ENCODE measurements around the gene UGT1A4.

The UGT1A4 gene

DNA sequence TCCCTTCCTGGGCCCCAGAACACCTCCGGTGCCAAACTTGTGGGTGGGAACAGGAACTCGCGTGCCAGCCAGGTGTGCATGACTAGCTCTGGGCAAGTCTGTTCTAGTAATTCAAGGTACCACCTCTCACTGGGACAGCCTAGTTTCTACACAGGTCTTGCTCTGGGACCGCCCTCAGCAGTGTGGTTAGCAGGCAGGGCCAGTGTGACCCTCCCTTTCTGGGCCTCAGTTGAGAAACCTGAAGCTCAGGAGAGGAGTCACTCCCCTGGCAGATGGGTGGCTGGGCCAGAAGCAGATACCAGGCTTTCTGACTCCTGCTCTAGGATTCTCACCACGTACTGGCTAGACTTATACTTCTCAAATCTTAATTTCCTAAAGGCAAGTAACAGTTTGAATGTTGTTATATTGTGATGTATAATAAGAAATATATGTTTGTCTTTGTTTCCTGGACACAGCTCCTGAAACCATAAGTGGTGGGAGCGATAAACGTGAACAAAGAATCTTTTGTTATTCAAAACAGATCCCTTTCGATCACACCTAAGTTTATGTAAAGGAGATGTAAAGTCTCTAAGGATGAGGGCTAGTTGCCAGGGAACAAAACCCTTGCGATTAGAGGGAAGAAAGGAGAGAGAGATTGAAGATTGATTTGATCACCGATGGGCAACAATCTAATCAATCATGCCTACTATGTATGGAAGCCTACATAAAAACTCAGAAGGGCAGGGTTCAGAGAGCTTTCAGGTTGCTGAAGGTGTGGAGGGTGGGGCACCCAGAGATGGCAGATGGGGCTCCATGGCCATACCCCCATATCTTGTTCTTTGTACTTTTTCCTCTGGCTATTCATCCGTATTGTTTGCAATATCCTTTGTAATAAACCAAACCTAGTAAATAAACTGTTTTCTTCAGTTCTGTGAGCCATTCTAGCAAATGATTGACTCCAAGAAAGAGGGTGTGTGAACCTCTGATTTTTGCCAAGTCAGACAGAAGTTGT is 26.8 kb upstream of the UGT1A4 start:
- no peak for TF ChIP-seq CTCF (IDR thresholded peaks at IDR 0.05; ENCODE audit: unreplicated experiment in 3 of 3)
- Mint-ChIP-seq H3K36me3 (ENCODE audit: low read depth) (no peaks in the 10 kb centered on the region), H3K9me3 (no peaks in the 10 kb centered on the region), H3K27ac (peak overlapping the region; percentile 14 to 55 (median 31)), H3K4me3 (no peak overlapping the region), H3K4me1 (no peaks in the 10 kb centered on the region), H3K27me3 (ENCODE audit: low read depth) (peaks cover 1% of the 10 kb centered on the region)

- Mint-ChIP-seq H3K4me1 (no peaks in the 10 kb centered on the region), H3K9me3 (no peaks in the 10 kb centered on the region), H3K36me3 (ENCODE audit: low read depth) (no peaks in the 10 kb centered on the region), H3K4me3 (no peak within 1 kb of the TSS), H3K27ac (peak within 1 kb of the TSS; percentile 14 to 55 (median 31)), H3K27me3 (ENCODE audit: low read depth) (no peaks in the 10 kb centered on the region)
- no peak for TF ChIP-seq CTCF (IDR thresholded peaks at IDR 0.05; ENCODE audit: unreplicated experiment in 3 of 3)
Measured at GRCh38 chr2:233692648-233693047, 25.9 kb upstream of the UGT1A4 start, which contains the start of gene UGT1A6. Gene UGT1A6, plus strand, starts transcription at chr2:233692890. Its CDS starts 115 bp downstream, at chr2:233693005.

DNA sequence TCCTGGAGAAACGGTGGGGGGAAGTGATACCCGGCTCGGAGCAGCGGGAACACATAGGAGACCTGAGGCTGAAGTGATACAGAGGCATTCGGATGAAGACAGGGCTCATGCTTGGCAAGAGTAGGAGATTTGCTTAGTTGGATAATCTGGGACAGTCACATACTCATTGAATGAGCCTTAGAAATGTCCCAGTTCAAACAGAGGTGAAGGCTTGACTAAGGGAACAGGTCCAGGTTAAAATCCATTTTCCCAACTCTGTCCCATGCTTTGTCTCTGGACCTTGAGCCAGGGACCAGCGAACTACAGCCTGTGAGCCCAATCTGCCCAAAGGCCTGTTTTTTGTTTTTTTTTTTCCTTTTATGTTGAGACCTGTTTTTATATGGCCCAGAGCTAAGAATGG is 24.6 kb upstream of the UGT1A4 start:
- H3K4me3 Mint-ChIP-seq, result no peak overlapping the region
- H3K36me3 Mint-ChIP-seq (ENCODE audit: low read depth), result no peaks in the 10 kb centered on the region
- H3K27ac Mint-ChIP-seq, result no peak overlapping the region
- no peaks in the 10 kb centered on the region for H3K9me3 Mint-ChIP-seq
- no peaks in the 10 kb centered on the region for H3K27me3 Mint-ChIP-seq (ENCODE audit: low read depth)
- no peaks in the 10 kb centered on the region for H3K4me1 Mint-ChIP-seq
- TF ChIP-seq CTCF (IDR thresholded peaks at IDR 0.05; ENCODE audit: unreplicated experiment in 3 of 3), result no peak

DNA sequence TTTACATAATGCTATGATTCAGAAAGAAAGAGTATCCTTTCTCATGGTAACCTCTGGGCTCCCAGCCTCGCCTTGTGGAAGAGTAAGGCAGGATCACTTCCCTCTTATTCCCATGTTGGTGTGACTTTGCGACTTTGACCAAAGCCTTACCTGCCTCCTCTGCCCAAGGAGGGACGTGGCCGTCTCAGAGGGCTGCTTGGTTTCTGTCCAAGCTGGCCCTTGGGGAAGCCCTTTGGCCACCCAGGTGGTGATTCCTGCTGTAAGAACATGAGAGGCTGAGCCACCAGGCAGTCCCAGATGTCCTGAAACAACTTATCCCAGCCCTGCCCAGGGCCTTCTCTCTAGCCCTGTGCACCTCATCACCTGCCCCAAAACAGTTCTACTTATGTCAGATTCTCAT is 19.8 kb upstream of the UGT1A4 start:
- Mint-ChIP-seq H3K27ac (no peak overlapping the region), H3K9me3 (peaks cover 5% of the 10 kb centered on the region), H3K36me3 (ENCODE audit: low read depth) (no peaks in the 10 kb centered on the region), H3K4me1 (no peaks in the 10 kb centered on the region), H3K4me3 (no peak overlapping the region), H3K27me3 (ENCODE audit: low read depth) (no peaks in the 10 kb centered on the region)
- TF ChIP-seq CTCF (IDR thresholded peaks at IDR 0.05; ENCODE audit: unreplicated experiment in 3 of 3), result no peak

GRCh38 chr2:233699424-233700027 is 19.0 kb upstream of the UGT1A4 start:
- Mint-ChIP-seq H3K36me3 (ENCODE audit: low read depth) (no peaks in the 10 kb centered on the region), H3K4me3 (no peak overlapping the region)
- no peak for TF ChIP-seq CTCF (IDR thresholded peaks at IDR 0.05; ENCODE audit: unreplicated experiment in 3 of 3)

More at GRCh38 chr2:233699424-233700027, 19.0 kb upstream of the UGT1A4 start:
- Mint-ChIP-seq H3K27ac (peak overlapping the region in 1 of 3 experiments; percentile 27), H3K9me3 (peaks cover 11% of the 10 kb centered on the region), H3K4me1 (no peaks in the 10 kb centered on the region), H3K27me3 (ENCODE audit: low read depth) (no peaks in the 10 kb centered on the region)

All from nephron (organoid).